Measurements from ENCODE around the gene CTBP1.

Gene CTBP1

GRCh38 chr4:1179089-1179441 is 69.9 kb downstream of the CTBP1 start:
- POLR2A ChIA-PET, result no interaction called here

GRCh38 chr4:1178300-1179088 is 70.4 kb downstream of the CTBP1 start:
- ChIA-PET CTCF (interaction anchor here (1.0 to 4.3 kb wide), 2 partner anchors 11 to 90 kb away, joined by 3 to 29 read pairs; no protein-coding TSS in a partner anchor), POLR2A (no interaction called here)
- DNase-seq (ENCODE audit: low read depth, low spot score), result no peak
- no peak overlapping the region for H3K4me3 ChIP-seq (ENCODE audit: low read depth, low read length)
- no peak for TF ChIP-seq CTCF (IDR thresholded peaks at IDR 0.05; ENCODE audit: insufficient read depth, low read length, missing control alignments)

More at GRCh38 chr4:1179089-1179441, 69.9 kb downstream of the CTBP1 start:
- CTCF ChIA-PET, result interaction anchor here (1.0 to 4.3 kb wide), 2 partner anchors 11 to 90 kb away, joined by 3 to 29 read pairs; no protein-coding TSS in a partner anchor
- TF ChIP-seq CTCF (IDR thresholded peaks at IDR 0.05; ENCODE audit: insufficient read depth, low read length, missing control alignments), result no peak
- DNase-seq (ENCODE audit: low read depth, low spot score), result no peak
- no peak overlapping the region for H3K4me3 ChIP-seq (ENCODE audit: low read depth, low read length)

GRCh38 chr4:1177274-1178141 is 71.4 kb downstream of the CTBP1 start:
- POLR2A ChIA-PET, result no interaction called here
- no peak overlapping the region for H3K4me3 ChIP-seq (ENCODE audit: low read depth, low read length)
- CTCF ChIA-PET, result interaction anchor here (1.4 kb wide), 1 partner anchor 10 kb away, joined by 10 read pairs; no protein-coding TSS in a partner anchor
- no peak for TF ChIP-seq CTCF (IDR thresholded peaks at IDR 0.05; ENCODE audit: insufficient read depth, low read length, missing control alignments)
- DNase-seq (ENCODE audit: low read depth, low spot score), result no peak

- POLR2A ChIA-PET, result no interaction called here
- CTCF ChIA-PET, result interaction anchor here (1.4 kb wide), 1 partner anchor 10 kb away, joined by 10 read pairs; no protein-coding TSS in a partner anchor
- no peak for DNase-seq (ENCODE audit: low read depth, low spot score)
- TF ChIP-seq CTCF (IDR thresholded peaks at IDR 0.05; ENCODE audit: insufficient read depth, low read length, missing control alignments), result no peak
- H3K4me3 ChIP-seq (ENCODE audit: low read depth, low read length), result no peak overlapping the region
Observed at GRCh38 chr4:1176398-1177273, 72.3 kb downstream of the CTBP1 start.

GRCh38 chr4:1175635-1176229 is 73.2 kb downstream of the CTBP1 start:
- ChIA-PET POLR2A (no interaction called here), CTCF (no interaction called here)
- no peak overlapping the region for H3K4me3 ChIP-seq (ENCODE audit: low read depth, low read length)
- no peak for DNase-seq (ENCODE audit: low read depth, low spot score)
- no peak for TF ChIP-seq CTCF (IDR thresholded peaks at IDR 0.05; ENCODE audit: insufficient read depth, low read length, missing control alignments)
